Smooth muscle cell (in vitro differentiated cells): ENCODE results near the gene SPINK8. TPM values are rescaled to one million over a fixed set of nuclear protein-coding genes. Genes with fewer than 3 reads are reported as not detected.

Source experiments
- DNase-seq: peaks from one replicate; lab custom pipeline; 2025; ENCODE audit not compliant: unreplicated experiment; lab: John Stamatoyannopoulos, UW
- H2AFZ ChIP-seq: fragments of 200-600 bp; sonication (generic); 2 replicates; pipeline ENCODE4 v1.6.0; 2016; ENCODE audit warnings: antibody characterized with exemption, low read depth, mild to moderate bottlenecking
- H3F3A ChIP-seq: fragments of 200-600 bp; sonication (generic); 2 replicates; pipeline ENCODE4 v1.6.0; 2017; ENCODE audit warnings: antibody characterized with exemption, low read depth
- H3K27ac ChIP-seq: fragments of 200-600 bp; sonication (generic); 2 replicates; pipeline ENCODE4 v1.5.1; 2016; ENCODE audit warnings: low read depth, mild to moderate bottlenecking
- H3K27me3 ChIP-seq: fragments of 200-600 bp; sonication (generic); 2 replicates; pipeline ENCODE4 v1.6.1; 2016; ENCODE audit warnings: low read depth, mild to moderate bottlenecking
- H3K36me3 ChIP-seq: fragments of 200-600 bp; sonication (generic); 2 replicates; pipeline ENCODE4 v1.5.1; 2016; ENCODE audit warnings: low read depth
- H3K4me1 ChIP-seq: fragments of 200-600 bp; sonication (generic); 2 replicates; pipeline ENCODE4 v1.5.1; 2016; ENCODE audit warnings: low read depth
- H3K4me2 ChIP-seq: fragments of 200-600 bp; sonication (generic); 2 replicates; pipeline ENCODE4 v1.6.0; 2016; ENCODE audit warnings: mild to moderate bottlenecking
- H3K4me3 ChIP-seq: fragments of 200-600 bp; sonication (generic); 2 replicates; pipeline ENCODE4 v1.5.1; 2016; ENCODE audit warnings: mild to moderate bottlenecking
- H3K79me2 ChIP-seq: fragments of 200-600 bp; sonication (generic); 2 replicates; pipeline ENCODE4 v1.6.0; 2016; ENCODE audit warnings: low read depth, mild to moderate bottlenecking
- H3K9ac ChIP-seq: fragments of 200-600 bp; sonication (generic); 2 replicates; pipeline ENCODE4 v1.6.0; 2016; ENCODE audit warnings: low read depth
- H3K9me3 ChIP-seq: fragments of 200-600 bp; sonication (generic); replicated peaks from 2 replicates; pipeline ENCODE4 v1.5.1; 2016; ENCODE audit warnings: low read depth
- H4K20me1 ChIP-seq: fragments of 200-600 bp; sonication (generic); 2 replicates; pipeline ENCODE4 v1.6.0; 2016; ENCODE audit warnings: low read depth
- WGBS: methylation state at CpG from one replicate; pipeline ENCODE4 v1.1.7; 2016; ENCODE audit warnings: low lambda C conversion rate; 5-methylcytosine and 5-hydroxymethylcytosine counted together
- microRNA counts: library from miRNA; unstranded; fragments of <30 nt; microRNA quantifications from one replicate; lab custom pipeline; 2016
- microRNA-seq: library from miRNA; unstranded; fragments of <30 nt; microRNA quantifications from one replicate; pipeline ENCODE4, GENCODE V29; 2016; ENCODE audit warnings: borderline number of aligned reads
- polyA plus RNA-seq: library from polyadenylated mRNA; unstranded; fragments of >200 nt; fragmentation: Nextera tagmentation; extraction: Ambion mirVana; gene quantifications from 2 replicates; pipeline ENCODE4 v1.2.1, GENCODE V29; 2016
- small RNA-seq: library from RNA; depleted of rRNA; stranded (forward); fragments of <200 nt; gene quantifications from one replicate; pipeline ENCODE3, GENCODE V24; 2014
- total RNA-seq: library from RNA; depleted of rRNA; stranded (reverse); fragments of >200 nt; gene quantifications from 2 replicates; pipeline ENCODE4 v1.2.3, GENCODE V29; 2014
- TF ChIP-seq, protein P1 (sequence below): fragments of 200-600 bp; sonication (generic); IDR thresholded peaks from 2 replicates; pipeline ENCODE4 v1.5.1; 2017; ENCODE audit warnings: borderline replicate concordance, mild to moderate bottlenecking, antibody characterized with exemption; ENCODE audit not compliant: insufficient read depth, poor library complexity, severe bottlenecking

SPINK8 gene
- total and polyA plus RNA-seq, 2 experiments from 2014 or later, result not detected

DNA sequence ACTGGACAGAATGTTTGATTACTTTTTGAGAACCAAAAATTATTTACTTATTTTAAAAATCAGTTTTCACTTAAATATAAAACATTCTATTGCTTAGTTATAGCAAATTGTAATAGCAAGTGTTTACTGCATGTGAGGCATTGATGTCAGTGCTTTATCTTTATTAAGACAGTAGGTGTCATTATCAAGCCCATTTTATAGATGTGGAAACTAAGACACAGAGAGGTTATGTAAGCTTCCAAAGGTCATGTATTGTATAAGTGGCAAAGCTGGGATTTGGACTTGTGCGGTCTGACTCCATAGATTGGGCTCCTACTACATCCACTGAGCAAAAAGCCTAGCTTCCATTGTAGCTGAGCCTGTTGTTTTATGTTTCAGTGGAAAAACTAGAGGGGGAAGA is 74.9 kb downstream of the SPINK8 start:
- no peak overlapping the region for H3K9ac ChIP-seq
- H3K4me1 ChIP-seq, result no peaks in the 10 kb centered on the region
- no peak overlapping the region for H2AFZ ChIP-seq
- no peak overlapping the region for H3K4me3 ChIP-seq
- no peaks in the 10 kb centered on the region for H3F3A ChIP-seq
- no peak overlapping the region for H3K4me2 ChIP-seq
- 91% methylated on average over 1 of the region's 1 CpG for WGBS
- no peaks in the 10 kb centered on the region for H3K36me3 ChIP-seq
- TF ChIP-seq, protein P1, sequence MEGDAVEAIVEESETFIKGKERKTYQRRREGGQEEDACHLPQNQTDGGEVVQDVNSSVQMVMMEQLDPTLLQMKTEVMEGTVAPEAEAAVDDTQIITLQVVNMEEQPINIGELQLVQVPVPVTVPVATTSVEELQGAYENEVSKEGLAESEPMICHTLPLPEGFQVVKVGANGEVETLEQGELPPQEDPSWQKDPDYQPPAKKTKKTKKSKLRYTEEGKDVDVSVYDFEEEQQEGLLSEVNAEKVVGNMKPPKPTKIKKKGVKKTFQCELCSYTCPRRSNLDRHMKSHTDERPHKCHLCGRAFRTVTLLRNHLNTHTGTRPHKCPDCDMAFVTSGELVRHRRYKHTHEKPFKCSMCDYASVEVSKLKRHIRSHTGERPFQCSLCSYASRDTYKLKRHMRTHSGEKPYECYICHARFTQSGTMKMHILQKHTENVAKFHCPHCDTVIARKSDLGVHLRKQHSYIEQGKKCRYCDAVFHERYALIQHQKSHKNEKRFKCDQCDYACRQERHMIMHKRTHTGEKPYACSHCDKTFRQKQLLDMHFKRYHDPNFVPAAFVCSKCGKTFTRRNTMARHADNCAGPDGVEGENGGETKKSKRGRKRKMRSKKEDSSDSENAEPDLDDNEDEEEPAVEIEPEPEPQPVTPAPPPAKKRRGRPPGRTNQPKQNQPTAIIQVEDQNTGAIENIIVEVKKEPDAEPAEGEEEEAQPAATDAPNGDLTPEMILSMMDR, result no peak
- no peaks in the 10 kb centered on the region for H3K27me3 ChIP-seq
- no peak for DNase-seq
- no peaks in the 10 kb centered on the region for H3K9me3 ChIP-seq
- H4K20me1 ChIP-seq, result no peaks in the 10 kb centered on the region
- no peak overlapping the region for H3K27ac ChIP-seq
- H3K79me2 ChIP-seq, result no peaks in the 10 kb centered on the region

MicroRNAs within 50 kb of the gene (microRNA counts, 767-probe panel; counts per million panel counts)
- microRNA hsa-miR-2115-5p (lab: Ali Mortazavi, UCI), result 183 counts per million

Small RNA genes within 50 kb of the gene (microRNA-seq; reads per million reads assigned to microRNA genes)
- not detected for gene MIR2115

Small RNA genes within 50 kb of the gene (small RNA-seq; reads per million reads assigned to genes)
- 0.26 reads per million, percentile 2 among the genes with 10 or more reads in this experiment for gene MIR2115
- not detected for gene RF00019
- not detected for gene RN7SL321P

Other genes with a start within 250 kb of the SPINK8 start
- gene CDC25A, start 145.2 kb downstream of the SPINK8 start, total RNA-seq, result 2.5 and 4.9 TPM in 2 replicates
- gene CDC25A, start 145.2 kb downstream of the SPINK8 start, polyA plus RNA-seq, result 4.2 and 4.7 TPM in 2 replicates
- not detected in 2 replicates for gene CAMP, start 110.2 kb downstream of the SPINK8 start, total RNA-seq
- not detected in 2 replicates for gene CAMP, start 110.2 kb downstream of the SPINK8 start, polyA plus RNA-seq
- 1.4 and 2.7 TPM in 2 replicates for gene ZNF589, start 92.6 kb downstream of the SPINK8 start, total RNA-seq
- gene ZNF589, start 92.6 kb downstream of the SPINK8 start, polyA plus RNA-seq, result 1.6 and 3.3 TPM in 2 replicates
- gene NME6, start 32.3 kb downstream of the SPINK8 start, total RNA-seq, result 19.0 and 22.7 TPM in 2 replicates
- 37.6 and 40.4 TPM in 2 replicates for gene NME6, start 32.3 kb downstream of the SPINK8 start, polyA plus RNA-seq
- not detected in 2 replicates for gene FBXW12, start 38.6 kb upstream of the SPINK8 start, total RNA-seq
- 0.07 TPM in 1 of 2 replicates, not detected in the other for gene FBXW12, start 38.6 kb upstream of the SPINK8 start, polyA plus RNA-seq
- gene PLXNB1, start 96.4 kb upstream of the SPINK8 start, total RNA-seq, result 24.7 and 26.9 TPM in 2 replicates
- 15.5 and 27.5 TPM in 2 replicates for gene PLXNB1, start 96.4 kb upstream of the SPINK8 start, polyA plus RNA-seq
- gene CCDC51, start 106.5 kb upstream of the SPINK8 start, total RNA-seq, result 9.0 and 20.7 TPM in 2 replicates
- 17.8 and 18.3 TPM in 2 replicates for gene CCDC51, start 106.5 kb upstream of the SPINK8 start, polyA plus RNA-seq
- gene TMA7, start 106.6 kb upstream of the SPINK8 start, total RNA-seq, result 310 and 343 TPM in 2 replicates
- gene TMA7, start 106.6 kb upstream of the SPINK8 start, polyA plus RNA-seq, result 491 and 511 TPM in 2 replicates
- 4.0 and 5.5 TPM in 2 replicates for gene ATRIP, start 113.1 kb upstream of the SPINK8 start, total RNA-seq
- 5.7 and 7.3 TPM in 2 replicates for gene ATRIP, start 113.1 kb upstream of the SPINK8 start, polyA plus RNA-seq
- 111 and 124 TPM in 2 replicates for gene SHISA5, start 170.5 kb upstream of the SPINK8 start, total RNA-seq
- gene SHISA5, start 170.5 kb upstream of the SPINK8 start, polyA plus RNA-seq, result 297 and 333 TPM in 2 replicates
- gene PFKFB4, start 223.1 kb upstream of the SPINK8 start, total RNA-seq, result 41.4 and 48.8 TPM in 2 replicates
- gene PFKFB4, start 223.1 kb upstream of the SPINK8 start, polyA plus RNA-seq, result 37.4 and 47.7 TPM in 2 replicates
- 6.1 and 7.0 TPM in 2 replicates for gene UCN2, start 230.1 kb upstream of the SPINK8 start, total RNA-seq
- gene UCN2, start 230.1 kb upstream of the SPINK8 start, polyA plus RNA-seq, result 4.3 and 11.6 TPM in 2 replicates